ENCODE measurements around the gene NTNG1. TPM values are rescaled to one million over a fixed set of nuclear protein-coding genes. Genes with fewer than 3 reads are reported as not detected.

Gene NTNG1
- total and polyA plus RNA-seq, 10 of the 15 experiments (the other 5 are each of a cell fraction or from before 2014, with no cell fraction given): 0.18 to 2.3 (median 1.1) TPM; not detected in 1

DNA sequence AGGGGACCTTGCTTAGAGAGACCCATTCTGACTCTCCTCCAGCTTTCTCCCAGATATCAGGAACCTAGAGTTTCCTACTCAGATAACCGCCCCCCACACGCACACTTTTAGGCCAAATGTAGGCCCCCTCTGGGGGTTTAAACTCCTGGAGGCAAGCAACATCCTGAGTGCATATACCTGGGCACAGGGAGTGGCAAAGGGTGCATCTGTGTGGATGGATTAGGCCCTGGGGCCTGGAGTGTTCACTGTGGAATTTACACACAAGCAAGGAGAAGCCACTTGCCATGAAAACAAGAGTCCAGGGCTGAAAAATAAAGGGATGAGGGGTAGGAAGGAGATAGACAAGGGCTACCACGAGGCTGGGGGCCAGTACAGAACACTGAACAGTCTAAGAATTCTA, 343.1 kb downstream of the NTNG1 start:
- intact Hi-C loops (cut with micrococcal nuclease; ENCODE audit: unreplicated experiment): no loop called here
- Histone ChIP-seq H3K36me3 (ENCODE audit: control insufficient read depth in 2 of 2, insufficient read depth in 2 of 2, low read length in 1 of 2) (no peaks in the 10 kb centered on the region), H4K20me1 (ENCODE audit: control insufficient read depth, insufficient read depth) (no peaks in the 10 kb centered on the region), H2AFZ (ENCODE audit: control insufficient read depth, low read depth, low read length) (no peak overlapping the region), H3K4me1 (ENCODE audit: control insufficient read depth, insufficient read depth, low read length) (no peaks in the 10 kb centered on the region), H3K9me3 (replicated peaks; ENCODE audit: control insufficient read depth, insufficient read depth, low read length) (no peaks in the 10 kb centered on the region), H3K79me2 (ENCODE audit: control insufficient read depth, insufficient read depth, low read length) (no peaks in the 10 kb centered on the region), H3K4me3 (no peak overlapping the region), H3K9ac (ENCODE audit: control insufficient read depth, insufficient read depth, low read length) (no peak overlapping the region), H3K27ac (ENCODE audit: control insufficient read depth, insufficient read depth) (no peak overlapping the region), H3K4me2 (ENCODE audit: control insufficient read depth, insufficient read depth) (no peak overlapping the region), H3K27me3 (replicated peaks in 1 of 2; ENCODE audit: control insufficient read depth in 2 of 2, insufficient read depth in 2 of 2, low read length in 1 of 2) (peaks cover 0 to 3% of the 10 kb centered on the region in 2 experiments; a peak in 2 of 4 replicates)
- TF ChIP-seq, protein P1, sequence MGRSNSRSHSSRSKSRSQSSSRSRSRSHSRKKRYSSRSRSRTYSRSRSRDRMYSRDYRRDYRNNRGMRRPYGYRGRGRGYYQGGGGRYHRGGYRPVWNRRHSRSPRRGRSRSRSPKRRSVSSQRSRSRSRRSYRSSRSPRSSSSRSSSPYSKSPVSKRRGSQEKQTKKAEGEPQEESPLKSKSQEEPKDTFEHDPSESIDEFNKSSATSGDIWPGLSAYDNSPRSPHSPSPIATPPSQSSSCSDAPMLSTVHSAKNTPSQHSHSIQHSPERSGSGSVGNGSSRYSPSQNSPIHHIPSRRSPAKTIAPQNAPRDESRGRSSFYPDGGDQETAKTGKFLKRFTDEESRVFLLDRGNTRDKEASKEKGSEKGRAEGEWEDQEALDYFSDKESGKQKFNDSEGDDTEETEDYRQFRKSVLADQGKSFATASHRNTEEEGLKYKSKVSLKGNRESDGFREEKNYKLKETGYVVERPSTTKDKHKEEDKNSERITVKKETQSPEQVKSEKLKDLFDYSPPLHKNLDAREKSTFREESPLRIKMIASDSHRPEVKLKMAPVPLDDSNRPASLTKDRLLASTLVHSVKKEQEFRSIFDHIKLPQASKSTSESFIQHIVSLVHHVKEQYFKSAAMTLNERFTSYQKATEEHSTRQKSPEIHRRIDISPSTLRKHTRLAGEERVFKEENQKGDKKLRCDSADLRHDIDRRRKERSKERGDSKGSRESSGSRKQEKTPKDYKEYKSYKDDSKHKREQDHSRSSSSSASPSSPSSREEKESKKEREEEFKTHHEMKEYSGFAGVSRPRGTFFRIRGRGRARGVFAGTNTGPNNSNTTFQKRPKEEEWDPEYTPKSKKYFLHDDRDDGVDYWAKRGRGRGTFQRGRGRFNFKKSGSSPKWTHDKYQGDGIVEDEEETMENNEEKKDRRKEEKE (IDR thresholded peaks at IDR 0.05): no peak
- TF ChIP-seq, protein P2, sequence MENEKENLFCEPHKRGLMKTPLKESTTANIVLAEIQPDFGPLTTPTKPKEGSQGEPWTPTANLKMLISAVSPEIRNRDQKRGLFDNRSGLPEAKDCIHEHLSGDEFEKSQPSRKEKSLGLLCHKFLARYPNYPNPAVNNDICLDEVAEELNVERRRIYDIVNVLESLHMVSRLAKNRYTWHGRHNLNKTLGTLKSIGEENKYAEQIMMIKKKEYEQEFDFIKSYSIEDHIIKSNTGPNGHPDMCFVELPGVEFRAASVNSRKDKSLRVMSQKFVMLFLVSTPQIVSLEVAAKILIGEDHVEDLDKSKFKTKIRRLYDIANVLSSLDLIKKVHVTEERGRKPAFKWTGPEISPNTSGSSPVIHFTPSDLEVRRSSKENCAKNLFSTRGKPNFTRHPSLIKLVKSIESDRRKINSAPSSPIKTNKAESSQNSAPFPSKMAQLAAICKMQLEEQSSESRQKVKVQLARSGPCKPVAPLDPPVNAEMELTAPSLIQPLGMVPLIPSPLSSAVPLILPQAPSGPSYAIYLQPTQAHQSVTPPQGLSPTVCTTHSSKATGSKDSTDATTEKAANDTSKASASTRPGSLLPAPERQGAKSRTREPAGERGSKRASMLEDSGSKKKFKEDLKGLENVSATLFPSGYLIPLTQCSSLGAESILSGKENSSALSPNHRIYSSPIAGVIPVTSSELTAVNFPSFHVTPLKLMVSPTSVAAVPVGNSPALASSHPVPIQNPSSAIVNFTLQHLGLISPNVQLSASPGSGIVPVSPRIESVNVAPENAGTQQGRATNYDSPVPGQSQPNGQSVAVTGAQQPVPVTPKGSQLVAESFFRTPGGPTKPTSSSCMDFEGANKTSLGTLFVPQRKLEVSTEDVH (IDR thresholded peaks at IDR 0.05; ENCODE audit: low read depth, partially characterized antibody): no peak
- TF ChIP-seq NR2F1 (conservative IDR thresholded peaks at IDR 0.05) (no peak), IRF4 (IDR thresholded peaks at IDR 0.05; ENCODE audit: low read depth, low read length) (no peak), ZZZ3 (IDR thresholded peaks at IDR 0.05; ENCODE audit: control insufficient read depth, insufficient read length, low read depth) (no peak), CEBPB (IDR thresholded peaks at IDR 0.05; ENCODE audit: borderline replicate concordance in 1 of 2, low read depth in 2 of 2, low read length in 2 of 2) (no peak), RELA (IDR thresholded peaks at IDR 0.05; ENCODE audit: borderline replicate concordance, partially characterized antibody) (no peak), ZBED1 (IDR thresholded peaks at IDR 0.05; ENCODE audit: borderline replicate concordance) (no peak), SUPT20H (IDR thresholded peaks at IDR 0.05; ENCODE audit: borderline replicate concordance, control insufficient read depth, low read depth, low read length) (no peak), MEF2B (IDR thresholded peaks at IDR 0.05; ENCODE audit: partially characterized antibody, poor library complexity, severe bottlenecking) (no peak), TARDBP (IDR thresholded peaks at IDR 0.05; ENCODE audit: borderline replicate concordance) (no peak), SIX5 (IDR thresholded peaks at IDR 0.05; ENCODE audit: low read depth, low read length, severe bottlenecking) (no peak), ESRRA (IDR thresholded peaks at IDR 0.05; ENCODE audit: low read length) (no peak), JUNB (IDR thresholded peaks at IDR 0.05) (no peak), ASH2L (IDR thresholded peaks at IDR 0.05; ENCODE audit: borderline replicate concordance, low read depth) (no peak), RFX5 (IDR thresholded peaks at IDR 0.05; ENCODE audit: low read depth, low read length) (no peak)
- TF ChIP-seq, protein P3, sequence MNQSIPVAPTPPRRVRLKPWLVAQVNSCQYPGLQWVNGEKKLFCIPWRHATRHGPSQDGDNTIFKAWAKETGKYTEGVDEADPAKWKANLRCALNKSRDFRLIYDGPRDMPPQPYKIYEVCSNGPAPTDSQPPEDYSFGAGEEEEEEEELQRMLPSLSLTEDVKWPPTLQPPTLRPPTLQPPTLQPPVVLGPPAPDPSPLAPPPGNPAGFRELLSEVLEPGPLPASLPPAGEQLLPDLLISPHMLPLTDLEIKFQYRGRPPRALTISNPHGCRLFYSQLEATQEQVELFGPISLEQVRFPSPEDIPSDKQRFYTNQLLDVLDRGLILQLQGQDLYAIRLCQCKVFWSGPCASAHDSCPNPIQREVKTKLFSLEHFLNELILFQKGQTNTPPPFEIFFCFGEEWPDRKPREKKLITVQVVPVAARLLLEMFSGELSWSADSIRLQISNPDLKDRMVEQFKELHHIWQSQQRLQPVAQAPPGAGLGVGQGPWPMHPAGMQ (IDR thresholded peaks at IDR 0.05; ENCODE audit: borderline replicate concordance): no peak
- DNase-seq (ENCODE audit: low read depth, low spot score) (no peak), FAIRE-seq (no peak), ATAC-seq (no peak)
- ChIA-PET SMC1A (ENCODE audit: uncharacterized antibody, unreplicated experiment) (interaction anchor here (1.1 to 2.5 kb wide), 2 partner anchors 9 to 45 kb away, joined by 3 to 8 read pairs; no protein-coding TSS in a partner anchor), POLR2A (no interaction called here), CTCF (interaction anchor here (1.4 to 2.2 kb wide), 2 partner anchors 9 to 45 kb away, joined by 4 to 8 read pairs; no protein-coding TSS in a partner anchor), RAD21 (ENCODE audit: unreplicated experiment) (interaction anchor here (1.1 kb wide), 1 partner anchor 45 kb away, joined by 3 read pairs; no protein-coding TSS in a partner anchor)
- 0% methylated on average over 3 of the region's 3 CpGs for WGBS (ENCODE audit: insufficient coverage, insufficient replicate concordance, low lambda C conversion rate, missing lambda C conversion rate)
- BruUV-seq (replicated peaks): no TSS peak
- in situ Hi-C loops (cut with MboI): no loop called here
